GM20000 (cell line): ENCODE measurements around the gene CTSL.

Experiments used
- DNase-seq: peaks from one replicate; pipeline ENCODE4 v3.0.0; 2012; ENCODE audit warnings: low spot score
- TF ChIP-seq, protein P1 (sequence below): IDR thresholded peaks from 2 replicates; pipeline ENCODE4 v1.5.1; 2012; ENCODE audit warnings: mild to moderate bottlenecking, control low read depth; ENCODE audit errors: extremely low read depth, missing control alignments

CTSL gene

GRCh38 chr9:87725356-87725899 is 491 bp upstream of the CTSL start:
- DNase-seq = no peak
- TF ChIP-seq, protein P1, sequence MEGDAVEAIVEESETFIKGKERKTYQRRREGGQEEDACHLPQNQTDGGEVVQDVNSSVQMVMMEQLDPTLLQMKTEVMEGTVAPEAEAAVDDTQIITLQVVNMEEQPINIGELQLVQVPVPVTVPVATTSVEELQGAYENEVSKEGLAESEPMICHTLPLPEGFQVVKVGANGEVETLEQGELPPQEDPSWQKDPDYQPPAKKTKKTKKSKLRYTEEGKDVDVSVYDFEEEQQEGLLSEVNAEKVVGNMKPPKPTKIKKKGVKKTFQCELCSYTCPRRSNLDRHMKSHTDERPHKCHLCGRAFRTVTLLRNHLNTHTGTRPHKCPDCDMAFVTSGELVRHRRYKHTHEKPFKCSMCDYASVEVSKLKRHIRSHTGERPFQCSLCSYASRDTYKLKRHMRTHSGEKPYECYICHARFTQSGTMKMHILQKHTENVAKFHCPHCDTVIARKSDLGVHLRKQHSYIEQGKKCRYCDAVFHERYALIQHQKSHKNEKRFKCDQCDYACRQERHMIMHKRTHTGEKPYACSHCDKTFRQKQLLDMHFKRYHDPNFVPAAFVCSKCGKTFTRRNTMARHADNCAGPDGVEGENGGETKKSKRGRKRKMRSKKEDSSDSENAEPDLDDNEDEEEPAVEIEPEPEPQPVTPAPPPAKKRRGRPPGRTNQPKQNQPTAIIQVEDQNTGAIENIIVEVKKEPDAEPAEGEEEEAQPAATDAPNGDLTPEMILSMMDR = no peak

DNA sequence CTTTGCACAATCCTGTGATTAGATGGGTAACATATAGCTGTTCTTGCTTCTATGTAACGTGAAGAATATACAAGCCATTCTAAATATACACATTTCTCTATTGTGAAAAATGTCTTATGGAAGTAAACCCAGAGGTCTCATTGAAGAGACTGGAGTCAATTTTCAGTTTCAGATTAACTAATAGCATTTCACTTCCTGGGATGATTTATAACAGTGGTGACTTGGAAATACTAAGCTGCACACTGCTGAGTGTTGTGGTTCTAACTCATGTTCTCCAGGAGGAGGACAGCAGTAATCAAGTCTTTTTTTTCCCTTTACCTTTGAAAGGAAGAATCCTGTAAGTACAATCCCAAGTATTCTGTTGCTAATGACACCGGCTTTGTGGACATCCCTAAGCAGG is 3.3 kb downstream of the CTSL start:
- DNase-seq = no peak
- TF ChIP-seq, protein P1 = no peak

DNA sequence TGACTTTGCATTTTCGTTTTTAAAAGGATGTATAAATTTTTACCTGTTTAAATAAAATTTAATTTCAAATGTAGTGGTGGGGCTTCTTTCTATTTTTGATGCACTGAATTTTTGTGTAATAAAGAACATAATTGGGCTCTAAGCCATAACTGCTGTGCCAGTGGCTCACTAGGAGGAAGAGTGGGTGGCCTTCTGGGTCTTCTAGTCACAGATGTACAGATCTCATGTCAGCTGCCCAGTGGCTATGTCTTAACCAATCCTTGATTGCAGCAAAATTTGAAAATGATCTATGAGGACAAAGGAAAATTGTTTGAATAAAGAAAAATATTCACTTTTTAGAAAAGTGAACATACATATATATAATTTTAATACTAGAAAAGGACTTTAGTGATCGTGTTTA is 5.4 kb downstream of the CTSL start:
- TF ChIP-seq, protein P1 = no peak
- no peak for DNase-seq

DNA sequence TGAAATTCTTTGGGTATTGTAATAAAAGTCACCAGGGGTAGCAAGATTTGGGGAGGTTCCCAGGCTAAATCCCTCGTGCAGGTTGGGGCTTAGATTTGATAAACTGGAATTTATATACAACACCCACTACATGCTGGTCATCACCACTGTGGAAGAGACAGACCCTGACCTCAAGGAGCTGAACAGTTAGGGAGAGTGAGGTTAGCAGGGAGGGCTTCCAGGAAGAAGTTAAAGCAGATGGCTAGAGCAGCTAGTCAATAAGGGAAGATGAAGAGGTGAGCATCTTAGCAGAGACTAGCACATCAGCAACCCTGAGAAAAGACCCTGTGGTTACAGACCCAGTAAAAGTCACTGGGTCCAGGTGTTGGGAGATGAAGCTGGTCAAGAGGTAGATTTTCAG is 6.4 kb downstream of the CTSL start:
- TF ChIP-seq, protein P1 = no peak
- DNase-seq = no peak

- TF ChIP-seq, protein P1 = no peak
- DNase-seq = no peak
Measured at GRCh38 chr9:87732756-87733155, 6.8 kb downstream of the CTSL start.

DNA sequence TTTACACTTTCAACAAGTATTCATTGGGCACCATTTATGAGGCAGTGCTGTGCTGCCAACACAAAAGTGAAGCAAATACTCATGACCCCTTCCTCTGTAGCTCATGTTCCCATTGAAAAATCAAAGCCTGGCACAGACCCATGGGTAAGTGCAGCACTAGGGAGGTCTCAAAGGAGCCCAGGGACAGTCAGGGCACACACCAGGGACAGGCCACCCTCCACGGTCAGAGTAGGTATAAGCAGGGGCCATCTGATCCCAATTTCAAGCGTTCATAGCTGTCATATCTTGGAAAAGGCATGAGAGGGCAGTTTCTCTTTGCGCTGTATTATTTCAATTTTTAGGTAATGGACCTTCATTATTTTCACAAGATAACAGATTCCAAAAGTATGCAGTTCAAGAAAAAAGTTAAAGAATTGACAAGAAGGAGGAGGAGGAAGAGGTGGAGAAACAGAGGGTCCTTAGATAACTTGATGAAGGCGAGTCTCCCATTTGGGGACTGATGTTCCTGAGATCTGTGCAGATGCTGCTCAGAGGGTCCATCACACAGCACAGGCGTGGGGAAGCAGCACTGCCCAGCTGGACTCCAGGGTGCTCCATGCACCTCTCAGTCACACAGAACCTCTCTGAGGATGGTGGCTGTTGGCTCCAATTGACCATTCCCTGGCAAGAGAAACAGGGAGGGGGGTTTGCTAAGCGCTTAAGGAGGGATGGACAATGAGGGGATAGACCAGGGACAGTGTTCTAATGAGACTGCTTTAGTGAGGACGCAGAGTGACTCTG is 7.5 kb downstream of the CTSL start:
- TF ChIP-seq, protein P1 = no peak
- DNase-seq = no peak

DNA sequence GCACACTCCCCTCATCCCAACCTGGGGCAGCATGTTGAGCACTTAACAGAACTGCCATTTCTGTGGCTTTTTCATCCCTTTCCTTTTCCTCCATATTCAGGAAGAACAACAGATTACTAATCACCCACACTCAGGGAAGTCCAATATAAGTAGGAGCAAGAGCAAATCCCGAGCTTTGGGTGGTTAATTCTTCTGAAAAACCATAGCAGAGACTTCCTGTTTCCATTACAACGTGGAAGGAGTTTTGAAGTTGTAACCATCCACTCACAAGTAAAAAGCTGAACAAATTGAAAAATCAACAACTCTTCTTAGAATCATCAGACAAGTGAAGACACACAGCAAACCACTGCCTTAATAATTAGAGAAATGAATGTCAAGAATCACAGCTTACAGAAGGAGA is 8.2 kb downstream of the CTSL start:
- TF ChIP-seq, protein P1 = no peak
- no peak for DNase-seq
